HepG2 (cell line): ENCODE data around the gene PALS1. TPM values are rescaled to one million over a fixed set of nuclear protein-coding genes. Genes with fewer than 3 reads are reported as not detected.

Source experiments
- ASH2L ChIP-seq: fragments of 300-600, 200-600 bp; sonication (generic); IDR thresholded peaks from 2 replicates; pipeline ENCODE4 v1.7.0; 2017; ENCODE audit warnings: low read depth, mild to moderate bottlenecking, moderate library complexity, mixed read lengths, low read length; ENCODE audit not compliant: insufficient read length
- KDM5A ChIP-seq: fragments of 200-600 bp; sonication (generic); IDR thresholded peaks from 2 replicates; pipeline ENCODE4 v1.7.0; 2018; ENCODE audit warnings: antibody characterized with exemption, mild to moderate bottlenecking, low read length, borderline replicate concordance
- KMT2B ChIP-seq: IDR thresholded peaks from 2 replicates; pipeline ENCODE4 v1.6.1; 2016; ENCODE audit warnings: missing genetic modification reagents, missing compliant biosample characterization
- SOX6 ChIP-seq, 2 experiments: fragments of 450-650 bp in 1 of 2; sonication (generic) in 1 of 2; formaldehyde crosslinking in 1 of 2; IDR thresholded peaks; 2 replicates each; pipeline versions ENCODE4 v1.4.0 to v1.6.1; 2017 to 2020; ENCODE audit warnings: antibody characterized with exemption in 1 of 2, mild to moderate bottlenecking in 1 of 2, missing genetic modification reagents in 1 of 2
- TEAD3 ChIP-seq: optimal IDR thresholded peaks from 2 replicates; pipeline ENCODE3; 2016; ENCODE audit warnings: borderline replicate concordance
- ZNF124 ChIP-seq: sonication (generic); formaldehyde crosslinking; IDR thresholded peaks from 2 replicates; pipeline ENCODE4 v1.4.0; 2020; ENCODE audit warnings: missing genetic modification reagents
- ZNF282 ChIP-seq: fragments of 450-650 bp; IDR thresholded peaks from 2 replicates; pipeline ENCODE4 v1.6.1; 2018; ENCODE audit not compliant: partially characterized antibody
- ZNF367 ChIP-seq: sonication (generic); formaldehyde crosslinking; IDR thresholded peaks from 2 replicates; pipeline ENCODE4 v1.4.0; 2020; ENCODE audit warnings: missing genetic modification reagents, borderline replicate concordance
- ZNF44 ChIP-seq: sonication (generic); formaldehyde crosslinking; IDR thresholded peaks from 2 replicates; pipeline ENCODE4 v1.5.1; 2020; ENCODE audit warnings: mild to moderate bottlenecking, missing genetic modification reagents
- ZNF570 ChIP-seq: sonication (generic); formaldehyde crosslinking; IDR thresholded peaks from 2 replicates; pipeline ENCODE4 v1.4.0; 2020; ENCODE audit warnings: mild to moderate bottlenecking, missing genetic modification reagents, borderline replicate concordance
- ZNF782 ChIP-seq: sonication (generic); formaldehyde crosslinking; IDR thresholded peaks from 2 replicates; pipeline ENCODE4 v1.4.0; 2020; ENCODE audit warnings: missing genetic modification reagents, mild to moderate bottlenecking, borderline replicate concordance
- polyA plus RNA-seq, 8 experiments: library from polyadenylated mRNA; depleted of rRNA in 3 of 8; stranded (reverse) in 7 of 8; unstranded in 1 of 8; fragments of >200 nt; fragmentation: Illumina TruSeq in 4 of 8; extraction: Trizol in 4 of 8; gene quantifications; 2 replicates each; pipeline versions ENCODE4 v1.2.1 to v1.2.3, GENCODE V29; 2011 to 2016; ENCODE audit warnings: low read depth in 4 of 8, missing spikeins in 1 of 8, mixed read lengths in 1 of 8; ENCODE audit not compliant: insufficient read depth in 1 of 8
- total RNA-seq, 5 experiments: library from RNA; depleted of rRNA; stranded (reverse); fragments of >200 nt; fragmentation: Illumina TruSeq; extraction: Trizol; gene quantifications; 2 replicates each; pipeline ENCODE4 v1.2.3, GENCODE V29; 2016; ENCODE audit warnings: low read depth in 1 of 5
- TF ChIP-seq, protein P1 (sequence below): sonication (generic); formaldehyde crosslinking; IDR thresholded peaks from 2 replicates; pipeline ENCODE4 v1.4.0; 2020; ENCODE audit warnings: mild to moderate bottlenecking, missing genetic modification reagents
- TF ChIP-seq, protein P2 (sequence below): IDR thresholded peaks from 2 replicates; pipeline ENCODE4 v1.6.1; 2016; ENCODE audit warnings: mild to moderate bottlenecking, missing biosample characterization, missing genetic modification reagents
- TF ChIP-seq, protein P3 (sequence below), 2 experiments: sonication (generic) in 1 of 2; formaldehyde crosslinking in 1 of 2; IDR thresholded peaks; 2 replicates each; pipeline versions ENCODE4 v1.5.1 to v1.6.1; 2011 to 2020; ENCODE audit warnings: borderline replicate concordance in 1 of 2, low read depth in 1 of 2, low read length in 1 of 2, mild to moderate bottlenecking in 1 of 2, missing genetic modification reagents in 1 of 2, moderate library complexity in 1 of 2
- TF ChIP-seq, protein P4 (sequence below): sonication (generic); formaldehyde crosslinking; IDR thresholded peaks from 2 replicates; pipeline ENCODE4 v1.4.0; 2020; ENCODE audit warnings: missing genetic modification reagents

Gene PALS1
- total and polyA plus RNA-seq, 2 of the 13 experiments (the other 11 are each of a cell fraction or from before 2014, with no cell fraction given): 8.8 to 20.0 TPM

DNA sequence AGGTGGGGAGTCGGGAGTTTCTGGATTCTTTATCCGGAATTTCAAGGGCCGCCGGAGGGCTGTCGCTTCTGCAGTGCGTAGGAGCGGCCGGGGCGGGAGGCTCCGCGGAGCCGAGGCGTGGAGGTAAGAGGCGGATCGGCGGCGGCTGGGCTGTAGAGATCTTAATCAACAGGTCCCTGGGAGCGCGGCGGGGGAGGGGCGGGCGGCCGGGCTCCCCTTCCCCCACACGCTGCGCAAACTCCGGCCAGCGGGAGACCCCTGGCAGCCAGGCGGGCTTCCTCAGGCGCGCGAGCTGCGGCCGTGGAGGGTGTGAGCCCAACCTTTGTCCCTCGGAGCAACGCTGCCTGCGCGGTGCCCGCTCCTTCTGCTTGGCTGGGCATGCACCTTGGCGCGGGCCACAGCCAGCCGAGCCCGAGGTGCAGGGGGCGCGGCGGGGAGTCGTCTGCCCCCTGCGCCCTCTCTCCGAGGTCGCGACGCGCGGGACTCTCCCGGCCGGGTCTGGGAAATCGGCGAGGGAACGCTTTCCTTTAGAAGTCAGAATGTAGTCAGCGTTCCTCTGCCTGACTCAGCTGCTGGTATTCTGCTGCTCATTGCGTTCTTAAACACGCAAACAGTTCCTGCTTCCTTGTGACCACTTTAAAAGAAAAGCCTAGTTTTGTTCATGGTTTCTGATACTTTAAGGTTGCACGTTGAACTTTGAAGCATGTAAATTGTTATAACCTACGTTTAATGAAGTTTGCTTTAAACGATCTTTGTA lies at the start of gene PALS1 (continued):
- TF ChIP-seq, protein P1, sequence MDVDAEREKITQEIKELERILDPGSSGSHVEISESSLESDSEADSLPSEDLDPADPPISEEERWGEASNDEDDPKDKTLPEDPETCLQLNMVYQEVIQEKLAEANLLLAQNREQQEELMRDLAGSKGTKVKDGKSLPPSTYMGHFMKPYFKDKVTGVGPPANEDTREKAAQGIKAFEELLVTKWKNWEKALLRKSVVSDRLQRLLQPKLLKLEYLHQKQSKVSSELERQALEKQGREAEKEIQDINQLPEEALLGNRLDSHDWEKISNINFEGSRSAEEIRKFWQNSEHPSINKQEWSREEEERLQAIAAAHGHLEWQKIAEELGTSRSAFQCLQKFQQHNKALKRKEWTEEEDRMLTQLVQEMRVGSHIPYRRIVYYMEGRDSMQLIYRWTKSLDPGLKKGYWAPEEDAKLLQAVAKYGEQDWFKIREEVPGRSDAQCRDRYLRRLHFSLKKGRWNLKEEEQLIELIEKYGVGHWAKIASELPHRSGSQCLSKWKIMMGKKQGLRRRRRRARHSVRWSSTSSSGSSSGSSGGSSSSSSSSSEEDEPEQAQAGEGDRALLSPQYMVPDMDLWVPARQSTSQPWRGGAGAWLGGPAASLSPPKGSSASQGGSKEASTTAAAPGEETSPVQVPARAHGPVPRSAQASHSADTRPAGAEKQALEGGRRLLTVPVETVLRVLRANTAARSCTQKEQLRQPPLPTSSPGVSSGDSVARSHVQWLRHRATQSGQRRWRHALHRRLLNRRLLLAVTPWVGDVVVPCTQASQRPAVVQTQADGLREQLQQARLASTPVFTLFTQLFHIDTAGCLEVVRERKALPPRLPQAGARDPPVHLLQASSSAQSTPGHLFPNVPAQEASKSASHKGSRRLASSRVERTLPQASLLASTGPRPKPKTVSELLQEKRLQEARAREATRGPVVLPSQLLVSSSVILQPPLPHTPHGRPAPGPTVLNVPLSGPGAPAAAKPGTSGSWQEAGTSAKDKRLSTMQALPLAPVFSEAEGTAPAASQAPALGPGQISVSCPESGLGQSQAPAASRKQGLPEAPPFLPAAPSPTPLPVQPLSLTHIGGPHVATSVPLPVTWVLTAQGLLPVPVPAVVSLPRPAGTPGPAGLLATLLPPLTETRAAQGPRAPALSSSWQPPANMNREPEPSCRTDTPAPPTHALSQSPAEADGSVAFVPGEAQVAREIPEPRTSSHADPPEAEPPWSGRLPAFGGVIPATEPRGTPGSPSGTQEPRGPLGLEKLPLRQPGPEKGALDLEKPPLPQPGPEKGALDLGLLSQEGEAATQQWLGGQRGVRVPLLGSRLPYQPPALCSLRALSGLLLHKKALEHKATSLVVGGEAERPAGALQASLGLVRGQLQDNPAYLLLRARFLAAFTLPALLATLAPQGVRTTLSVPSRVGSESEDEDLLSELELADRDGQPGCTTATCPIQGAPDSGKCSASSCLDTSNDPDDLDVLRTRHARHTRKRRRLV (CRISPR knock-in tag): 0 out of 2 replicates have a peak, but pooled peaks have one; percentile 16
- TF ChIP-seq ZNF570 (CRISPR knock-in tag) (0 out of 2 replicates have a peak, but pooled peaks have one; percentile 69), ZNF782 (peak; percentile 85), ZNF124 (CRISPR knock-in tag) (no peak), ZNF282 (no peak), TEAD3 (CRISPR knock-in tag) (no peak), KDM5A (peak; percentile 51; the same call in 1 of the 2 replicates), ZNF367 (no peak; the same call in 1 of the 2 replicates), ASH2L (peak; percentile 78), SOX6 (IDR thresholded peaks at IDR 0.05) (no peak), SOX6 (CRISPR knock-in tag; IDR thresholded peaks at IDR 0.05) (peak; percentile 60), KMT2B (peak; percentile 91), ZNF44 (no peak)
- TF ChIP-seq, protein P2, sequence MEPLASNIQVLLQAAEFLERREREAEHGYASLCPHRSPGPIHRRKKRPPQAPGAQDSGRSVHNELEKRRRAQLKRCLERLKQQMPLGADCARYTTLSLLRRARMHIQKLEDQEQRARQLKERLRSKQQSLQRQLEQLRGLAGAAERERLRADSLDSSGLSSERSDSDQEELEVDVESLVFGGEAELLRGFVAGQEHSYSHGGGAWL (CRISPR knock-in tag): peak; percentile 81; the same call in 1 of the 2 replicates
- TF ChIP-seq, protein P3, sequence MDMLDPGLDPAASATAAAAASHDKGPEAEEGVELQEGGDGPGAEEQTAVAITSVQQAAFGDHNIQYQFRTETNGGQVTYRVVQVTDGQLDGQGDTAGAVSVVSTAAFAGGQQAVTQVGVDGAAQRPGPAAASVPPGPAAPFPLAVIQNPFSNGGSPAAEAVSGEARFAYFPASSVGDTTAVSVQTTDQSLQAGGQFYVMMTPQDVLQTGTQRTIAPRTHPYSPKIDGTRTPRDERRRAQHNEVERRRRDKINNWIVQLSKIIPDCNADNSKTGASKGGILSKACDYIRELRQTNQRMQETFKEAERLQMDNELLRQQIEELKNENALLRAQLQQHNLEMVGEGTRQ (IDR thresholded peaks at IDR 0.05; ENCODE audit: low read depth, low read length): no peak
- TF ChIP-seq, protein P3 (CRISPR knock-in tag; IDR thresholded peaks at IDR 0.05; ENCODE audit: borderline replicate concordance): no peak
- TF ChIP-seq, protein P4, sequence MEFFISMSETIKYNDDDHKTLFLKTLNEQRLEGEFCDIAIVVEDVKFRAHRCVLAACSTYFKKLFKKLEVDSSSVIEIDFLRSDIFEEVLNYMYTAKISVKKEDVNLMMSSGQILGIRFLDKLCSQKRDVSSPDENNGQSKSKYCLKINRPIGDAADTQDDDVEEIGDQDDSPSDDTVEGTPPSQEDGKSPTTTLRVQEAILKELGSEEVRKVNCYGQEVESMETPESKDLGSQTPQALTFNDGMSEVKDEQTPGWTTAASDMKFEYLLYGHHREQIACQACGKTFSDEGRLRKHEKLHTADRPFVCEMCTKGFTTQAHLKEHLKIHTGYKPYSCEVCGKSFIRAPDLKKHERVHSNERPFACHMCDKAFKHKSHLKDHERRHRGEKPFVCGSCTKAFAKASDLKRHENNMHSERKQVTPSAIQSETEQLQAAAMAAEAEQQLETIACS: peak; percentile 78
